PC-9 (cell line): ENCODE results near the gene ECHDC1. TPM values are rescaled to one million over a fixed set of nuclear protein-coding genes. Genes with fewer than 3 reads are reported as not detected.

ENCODE experiments used
- BruUV-seq: library from RNA; stranded (reverse); fragments of 400-500 nt; replicated peaks from 2 replicates; lab custom pipeline; 2021; lab: Mats Ljungman, UMichigan
- CTCF ChIA-PET: fragments of 300-600 bp; sonication (Branson Sonifier 250); formaldehyde crosslinking; loops from one replicate; lab custom pipeline; 2022; ENCODE audit warnings: antibody characterized with exemption; lab: Charles Lee
- POLR2A ChIA-PET: fragments of 300-600 bp; sonication (Branson Sonifier 250); formaldehyde crosslinking; loops from one replicate; lab custom pipeline; 2022; ENCODE audit warnings: antibody characterized with exemption; ENCODE audit not compliant: unreplicated experiment; lab: Charles Lee
- DNase-seq, 2 experiments: peaks; one replicate each; pipeline versions ENCODE4 v3.0.0 to v3.0.0-alpha.2; 2015 to 2022; ENCODE audit warnings: mixed read lengths in 1 of 2
- H2AFZ ChIP-seq: fragments of 200-600 bp; sonication (generic); 2 replicates; pipeline ENCODE4 v1.8.1; 2017; ENCODE audit warnings: antibody characterized with exemption
- H3F3A ChIP-seq: fragments of 200-600 bp; sonication (generic); 2 replicates; pipeline ENCODE4 v1.8.1; 2017; ENCODE audit warnings: antibody characterized with exemption, mild to moderate bottlenecking, low read depth; ENCODE audit not compliant: insufficient read depth
- H3K27ac ChIP-seq: fragments of 200-600 bp; sonication (generic); 2 replicates; pipeline ENCODE4 v1.6.1; 2016; ENCODE audit warnings: mixed run types
- H3K27me3 ChIP-seq: fragments of 200-600 bp; sonication (generic); 2 replicates; pipeline ENCODE4 v1.6.1; 2016; ENCODE audit warnings: low read depth, mixed run types; ENCODE audit not compliant: insufficient read depth
- H3K36me3 ChIP-seq: fragments of 200-600 bp; sonication (generic); 2 replicates; pipeline ENCODE4 v1.6.1; 2016; ENCODE audit warnings: low read depth, mixed run types
- H3K4me1 ChIP-seq: fragments of 200-600 bp; sonication (generic); replicated peaks from 2 replicates; pipeline ENCODE4 v1.6.1; 2016; ENCODE audit warnings: mixed run types; ENCODE audit not compliant: insufficient read depth
- H3K4me2 ChIP-seq: fragments of 200-600 bp; sonication (generic); 2 replicates; pipeline ENCODE4 v1.6.1; 2017; ENCODE audit warnings: mixed run types
- H3K4me3 ChIP-seq: fragments of 200-600 bp; sonication (generic); 2 replicates; pipeline ENCODE4 v1.6.1; 2016; ENCODE audit warnings: mixed run types
- H3K79me2 ChIP-seq: fragments of 200-600 bp; sonication (generic); 2 replicates; pipeline ENCODE4 v1.6.1; 2017; ENCODE audit warnings: low read depth, mixed run types
- H3K9me2 ChIP-seq: fragments of 200-600 bp; sonication (generic); 2 replicates; pipeline ENCODE4 v1.8.1; 2017; ENCODE audit warnings: mild to moderate bottlenecking; ENCODE audit not compliant: insufficient read depth
- H3K9me3 ChIP-seq: fragments of 200-600 bp; sonication (generic); 2 replicates; pipeline ENCODE4 v1.8.1; 2016; ENCODE audit warnings: low read depth; ENCODE audit not compliant: insufficient read depth
- H4K20me1 ChIP-seq: fragments of 200-600 bp; sonication (generic); 2 replicates; pipeline ENCODE4 v1.8.1; 2017; ENCODE audit not compliant: insufficient read depth
- EZH2 ChIP-seq: fragments of 200-600 bp; sonication (generic); IDR thresholded peaks from 2 replicates; pipeline ENCODE4 v1.8.0; 2017; ENCODE audit warnings: antibody characterized with exemption, low read depth
- intact Hi-C: fragments of 100-400 bp; cut with micrococcal nuclease; formaldehyde crosslinking; loops from one replicate; pipeline ENCODE4 v1.10.0; 2022; ENCODE audit not compliant: unreplicated experiment
- total RNA-seq: library from RNA; stranded (reverse); gene quantifications from 2 replicates; pipeline ENCODE4 v1.2.3, GENCODE V29; 2021
- TF ChIP-seq, protein P1 (sequence below): fragments of 200-600 bp; sonication (generic); conservative IDR thresholded peaks from 2 replicates; pipeline ENCODE4 v1.6.1; 2017; ENCODE audit warnings: mixed run types, antibody characterized with exemption, mild to moderate bottlenecking, moderate library complexity

The ECHDC1 gene
- total RNA-seq, 1 experiment from 2014 or later = 50.4 TPM

GRCh38 chr6:127291495-127291894 is 51.9 kb downstream of the ECHDC1 start:
- POLR2A ChIA-PET = no interaction called here
- CTCF ChIA-PET = no interaction called here

GRCh38 chr6:127290391-127291265 is 52.8 kb downstream of the ECHDC1 start:
- H3K4me1 ChIP-seq = no peaks in the 10 kb centered on the region
- H3K79me2 ChIP-seq = no peaks in the 10 kb centered on the region
- H3K4me3 ChIP-seq = no peak overlapping the region
- H3K36me3 ChIP-seq = peaks cover 69% of the 10 kb centered on the region
- DNase-seq = no peak
- no peaks in the 10 kb centered on the region for H3K27me3 ChIP-seq
- H3K27ac ChIP-seq = no peak overlapping the region
- no peaks in the 10 kb centered on the region; the same call in 1 of the 2 replicates for H3K9me2 ChIP-seq
- TF ChIP-seq, protein P1, sequence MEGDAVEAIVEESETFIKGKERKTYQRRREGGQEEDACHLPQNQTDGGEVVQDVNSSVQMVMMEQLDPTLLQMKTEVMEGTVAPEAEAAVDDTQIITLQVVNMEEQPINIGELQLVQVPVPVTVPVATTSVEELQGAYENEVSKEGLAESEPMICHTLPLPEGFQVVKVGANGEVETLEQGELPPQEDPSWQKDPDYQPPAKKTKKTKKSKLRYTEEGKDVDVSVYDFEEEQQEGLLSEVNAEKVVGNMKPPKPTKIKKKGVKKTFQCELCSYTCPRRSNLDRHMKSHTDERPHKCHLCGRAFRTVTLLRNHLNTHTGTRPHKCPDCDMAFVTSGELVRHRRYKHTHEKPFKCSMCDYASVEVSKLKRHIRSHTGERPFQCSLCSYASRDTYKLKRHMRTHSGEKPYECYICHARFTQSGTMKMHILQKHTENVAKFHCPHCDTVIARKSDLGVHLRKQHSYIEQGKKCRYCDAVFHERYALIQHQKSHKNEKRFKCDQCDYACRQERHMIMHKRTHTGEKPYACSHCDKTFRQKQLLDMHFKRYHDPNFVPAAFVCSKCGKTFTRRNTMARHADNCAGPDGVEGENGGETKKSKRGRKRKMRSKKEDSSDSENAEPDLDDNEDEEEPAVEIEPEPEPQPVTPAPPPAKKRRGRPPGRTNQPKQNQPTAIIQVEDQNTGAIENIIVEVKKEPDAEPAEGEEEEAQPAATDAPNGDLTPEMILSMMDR = no peak
- no peak for TF ChIP-seq EZH2
- no peak overlapping the region for H3K4me2 ChIP-seq
- intact Hi-C loops = no loop called here
- peaks cover 6% of the 10 kb centered on the region for H3F3A ChIP-seq
- ChIA-PET CTCF (no interaction called here), POLR2A (no interaction called here)
- no peaks in the 10 kb centered on the region for H3K9me3 ChIP-seq
- no TSS peak for BruUV-seq
- peaks cover 5% of the 10 kb centered on the region; the same call in 1 of the 2 replicates for H4K20me1 ChIP-seq
- H2AFZ ChIP-seq = no peak overlapping the region

More at GRCh38 chr6:127291495-127291894, 51.9 kb downstream of the ECHDC1 start:
- H3F3A ChIP-seq = peaks cover 9% of the 10 kb centered on the region
- no peak overlapping the region for H3K27ac ChIP-seq
- no peaks in the 10 kb centered on the region for H3K27me3 ChIP-seq
- H4K20me1 ChIP-seq = peaks cover 5% of the 10 kb centered on the region; the same call in 1 of the 2 replicates
- H2AFZ ChIP-seq = no peak overlapping the region
- no peaks in the 10 kb centered on the region for H3K9me3 ChIP-seq
- H3K36me3 ChIP-seq = peaks cover 66% of the 10 kb centered on the region
- no peak overlapping the region for H3K4me2 ChIP-seq
- H3K79me2 ChIP-seq = no peaks in the 10 kb centered on the region
- intact Hi-C loops = no loop called here
- no peaks in the 10 kb centered on the region; the same call in 1 of the 2 replicates for H3K9me2 ChIP-seq
- H3K4me1 ChIP-seq = no peaks in the 10 kb centered on the region
- no peak for TF ChIP-seq EZH2
- no peak for DNase-seq
- no TSS peak for BruUV-seq
- no peak overlapping the region for H3K4me3 ChIP-seq

DNA sequence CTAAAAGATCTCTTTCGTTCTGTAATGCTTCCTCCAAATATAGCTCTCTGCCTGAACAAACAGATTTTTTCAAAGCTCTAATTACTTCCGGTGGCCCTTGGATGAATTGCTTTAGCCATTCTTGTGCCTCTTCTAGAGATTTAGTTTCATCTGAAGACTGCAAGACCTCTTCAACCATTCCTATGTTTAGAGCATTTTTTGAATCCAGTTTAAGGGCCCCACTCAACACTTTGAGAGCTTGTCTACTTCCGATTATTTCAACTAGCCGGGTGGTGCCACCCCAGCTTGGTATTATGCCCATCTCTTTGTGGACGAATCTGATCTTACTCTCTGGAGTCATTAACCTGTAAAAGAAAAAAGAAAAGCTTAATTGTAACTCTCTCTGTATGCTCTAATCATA is 53.5 kb downstream of the ECHDC1 start:
- ChIA-PET POLR2A (no interaction called here), CTCF (no interaction called here)

More for the DNA sequence above, 53.5 kb downstream of the ECHDC1 start:
- no peaks in the 10 kb centered on the region for H3K27me3 ChIP-seq
- H3K36me3 ChIP-seq = peaks cover 63% of the 10 kb centered on the region
- intact Hi-C loops = no loop called here
- no peaks in the 10 kb centered on the region; the same call in 1 of the 2 replicates for H3K9me2 ChIP-seq
- BruUV-seq = no TSS peak
- H3K27ac ChIP-seq = no peak overlapping the region
- no peak overlapping the region for H2AFZ ChIP-seq
- TF ChIP-seq, protein P1 = no peak
- TF ChIP-seq EZH2 = no peak
- H3K4me2 ChIP-seq = no peak overlapping the region
- no peaks in the 10 kb centered on the region for H3K9me3 ChIP-seq
- no peaks in the 10 kb centered on the region for H3K79me2 ChIP-seq
- no peak overlapping the region for H3K4me3 ChIP-seq
- DNase-seq = no peak
- no peaks in the 10 kb centered on the region for H3K4me1 ChIP-seq
- H4K20me1 ChIP-seq = peaks cover 5% of the 10 kb centered on the region; the same call in 1 of the 2 replicates
- H3F3A ChIP-seq = no peaks in the 10 kb centered on the region; the same call in none of the 2 replicates
